ENCODE measurements around the gene GPR157.

DNA sequence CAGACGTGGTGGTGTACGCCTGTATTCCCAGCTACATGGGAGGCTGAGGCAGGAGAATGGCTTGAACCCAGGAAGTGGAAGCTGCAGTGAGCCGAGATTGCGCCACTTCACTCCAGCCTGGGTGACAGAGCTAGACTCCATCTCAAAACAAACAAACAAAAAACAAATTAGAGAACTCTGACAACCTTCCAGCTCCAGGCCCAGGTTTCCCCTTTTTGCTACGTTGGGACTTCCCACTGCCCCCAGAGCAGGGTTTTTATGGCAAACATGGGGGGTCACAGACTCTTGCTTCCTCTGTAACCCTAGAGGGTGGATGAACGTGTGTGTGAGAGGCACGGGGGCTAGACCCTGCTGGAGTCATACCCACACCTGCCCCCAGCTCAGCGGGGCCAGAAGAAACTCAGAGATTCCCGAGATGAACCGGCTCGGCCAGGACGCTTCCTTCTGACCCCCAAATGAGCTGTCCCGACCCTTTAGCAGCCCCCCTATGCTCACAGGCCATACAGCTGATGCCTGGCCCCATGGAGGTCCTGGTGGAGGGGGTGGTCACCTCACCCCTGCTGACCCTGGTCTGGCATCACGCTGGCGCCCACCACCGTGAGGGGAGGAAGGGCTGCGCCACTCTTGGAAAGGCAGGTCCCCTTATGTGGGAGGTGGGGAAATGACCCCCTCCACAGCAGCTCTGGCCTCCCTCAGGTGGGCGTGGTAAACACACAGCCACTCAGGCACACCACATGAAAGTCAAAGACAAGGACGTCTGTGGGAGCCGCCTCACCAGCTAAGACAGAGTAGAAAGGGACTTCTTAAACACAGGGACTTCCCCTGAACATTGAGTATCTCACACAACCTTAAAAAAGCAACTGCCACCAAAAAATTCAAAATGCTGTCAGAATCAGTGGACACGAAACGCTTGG, 7.1 kb downstream of the GPR157 start:
- TF ChIP-seq, protein P1, sequence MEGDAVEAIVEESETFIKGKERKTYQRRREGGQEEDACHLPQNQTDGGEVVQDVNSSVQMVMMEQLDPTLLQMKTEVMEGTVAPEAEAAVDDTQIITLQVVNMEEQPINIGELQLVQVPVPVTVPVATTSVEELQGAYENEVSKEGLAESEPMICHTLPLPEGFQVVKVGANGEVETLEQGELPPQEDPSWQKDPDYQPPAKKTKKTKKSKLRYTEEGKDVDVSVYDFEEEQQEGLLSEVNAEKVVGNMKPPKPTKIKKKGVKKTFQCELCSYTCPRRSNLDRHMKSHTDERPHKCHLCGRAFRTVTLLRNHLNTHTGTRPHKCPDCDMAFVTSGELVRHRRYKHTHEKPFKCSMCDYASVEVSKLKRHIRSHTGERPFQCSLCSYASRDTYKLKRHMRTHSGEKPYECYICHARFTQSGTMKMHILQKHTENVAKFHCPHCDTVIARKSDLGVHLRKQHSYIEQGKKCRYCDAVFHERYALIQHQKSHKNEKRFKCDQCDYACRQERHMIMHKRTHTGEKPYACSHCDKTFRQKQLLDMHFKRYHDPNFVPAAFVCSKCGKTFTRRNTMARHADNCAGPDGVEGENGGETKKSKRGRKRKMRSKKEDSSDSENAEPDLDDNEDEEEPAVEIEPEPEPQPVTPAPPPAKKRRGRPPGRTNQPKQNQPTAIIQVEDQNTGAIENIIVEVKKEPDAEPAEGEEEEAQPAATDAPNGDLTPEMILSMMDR (conservative IDR thresholded peaks at IDR 0.05; ENCODE audit: low read length) = no peak
- no peak for TF ChIP-seq EZH2phosphoT487 (IDR thresholded peaks at IDR 0.05; ENCODE audit: borderline replicate concordance, low read depth, low read length)
